GM11168 (cell line): ENCODE data around the gene HOXA7.

Experiments used
- in situ Hi-C: fragments of 300-500 bp; cut with MboI; formaldehyde crosslinking; loops from one replicate; pipeline ENCODE4 v1.12.0; 2022; ENCODE audit warnings: low sequenced_read_pairs; ENCODE audit not compliant: unreplicated experiment

HOXA7 gene

GRCh38 chr7:27143023-27143949, 13.2 kb downstream of the HOXA7 start, which contains the start of gene HOXA5:
TSS of gene HOXA5 (minus strand) at chr7:27143681. CDS start at chr7:27143607, 74 bp downstream.
- in situ Hi-C loops: no loop called here

- in situ Hi-C loops: no loop called here
These were observed 13.9 kb downstream of the HOXA7 start for GRCh38 chr7:27142580-27143022.

- in situ Hi-C loops: no loop called here
These were observed 14.4 kb downstream of the HOXA7 start for GRCh38 chr7:27141923-27142579.

GRCh38 chr7:27141137-27141922, 15.1 kb downstream of the HOXA7 start:
- in situ Hi-C loops: no loop called here

GRCh38 chr7:27140126-27140857, 16.2 kb downstream of the HOXA7 start:
- in situ Hi-C loops: no loop called here

- in situ Hi-C loops: no loop called here
These were observed 16.9 kb downstream of the HOXA7 start for GRCh38 chr7:27139334-27140125.

GRCh38 chr7:27138985-27139333, 17.5 kb downstream of the HOXA7 start:
- in situ Hi-C loops: no loop called here

GRCh38 chr7:27138472-27138871, 18.0 kb downstream of the HOXA7 start:
- in situ Hi-C loops: no loop called here

- in situ Hi-C loops: no loop called here
These were observed 18.7 kb downstream of the HOXA7 start for GRCh38 chr7:27137640-27138315.

GRCh38 chr7:27134392-27134791, 22.1 kb downstream of the HOXA7 start:
- in situ Hi-C loops: no loop called here

- in situ Hi-C loops: no loop called here
These were observed 22.9 kb downstream of the HOXA7 start for GRCh38 chr7:27133409-27134231.

GRCh38 chr7:27132978-27133377, 23.5 kb downstream of the HOXA7 start:
- in situ Hi-C loops: no loop called here

GRCh38 chr7:27132214-27132613, 24.3 kb downstream of the HOXA7 start:
- in situ Hi-C loops: no loop called here

- in situ Hi-C loops: no loop called here
These were observed 25.1 kb downstream of the HOXA7 start for GRCh38 chr7:27131390-27131819.

GRCh38 chr7:27130540-27131389, 25.7 kb downstream of the HOXA7 start, which contains the start of gene HOXA4:
TSS of gene HOXA4 (minus strand) at chr7:27130757. CDS start at chr7:27130733, 24 bp downstream.
- in situ Hi-C loops: no loop called here

- in situ Hi-C loops: no loop called here
These were observed 26.5 kb downstream of the HOXA7 start for GRCh38 chr7:27129729-27130539.
